ENCODE measurements around the gene SIGLEC8.
A peak's percentile ranks its signal among the peaks of the same experiment; 100 is the strongest.
"Not testable (repeated sequence)": the region's sequence is repeated elsewhere in the genome, so short reads cannot be mapped to it uniquely, and the experiment has no call there.

Gene SIGLEC8

DNA sequence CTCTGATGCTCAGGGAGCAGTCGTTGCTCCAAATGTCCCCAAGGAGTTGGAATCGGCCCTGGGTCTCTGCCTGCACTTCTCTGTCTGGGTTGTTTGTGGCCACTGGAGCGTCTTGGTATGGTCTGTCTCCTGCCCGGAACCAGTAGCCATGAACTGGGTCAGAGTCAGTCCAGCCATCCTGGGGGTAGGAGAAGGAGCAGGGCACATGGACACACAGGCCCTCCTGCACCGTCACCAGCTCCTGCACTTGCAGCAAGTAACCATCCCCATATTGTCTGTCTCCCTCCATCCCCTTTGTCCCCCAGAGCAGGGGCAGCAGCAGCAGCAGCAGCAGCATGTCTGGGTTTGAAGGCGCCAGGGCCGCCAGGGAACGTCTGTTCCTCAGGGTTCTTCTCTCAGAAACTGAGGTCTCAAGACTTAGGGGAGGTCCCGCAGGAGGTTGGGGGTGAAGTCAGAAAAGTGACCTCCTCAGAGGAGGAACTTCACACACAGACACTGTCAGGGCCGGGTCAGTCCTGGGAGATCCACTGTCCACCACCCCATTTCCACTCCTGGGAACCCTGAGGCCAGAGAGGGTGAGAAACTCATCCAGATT is at the start of gene SIGLEC8:
Gene SIGLEC8 (minus strand): TSS at position 404 of the 595 bp plus-strand sequence. CDS start 67 bp downstream, at position 337.
- no peak for DNase-seq (ENCODE audit: low spot score)

- DNase-seq (ENCODE audit: low spot score) = no peak
Observed at GRCh38 chr19:51507640-51508058, 49.4 kb upstream of the SIGLEC8 start.

DNA sequence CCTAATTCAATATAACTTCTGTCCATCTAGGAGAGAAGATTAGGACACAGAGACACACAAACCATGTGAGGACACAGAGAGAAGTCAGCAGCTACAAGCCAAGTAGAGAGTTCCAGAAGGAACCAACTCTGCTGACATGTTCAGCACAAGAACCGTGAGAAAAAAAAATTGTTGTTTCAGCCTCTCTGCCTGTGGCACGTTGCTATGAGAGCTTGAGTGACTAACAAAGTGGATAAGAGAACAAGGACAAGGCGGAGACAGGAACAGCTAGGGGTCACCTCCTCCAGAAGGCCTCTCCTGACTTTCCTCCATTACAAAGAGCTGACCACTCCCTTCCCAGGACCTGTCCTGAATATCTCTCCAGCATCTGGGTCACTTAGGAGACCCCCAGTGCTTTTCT is 48.9 kb upstream of the SIGLEC8 start:
- DNase-seq (ENCODE audit: low spot score) = no peak

GRCh38 chr19:51505904-51506303 is 47.6 kb upstream of the SIGLEC8 start:
- no peak for DNase-seq (ENCODE audit: low spot score)

DNA sequence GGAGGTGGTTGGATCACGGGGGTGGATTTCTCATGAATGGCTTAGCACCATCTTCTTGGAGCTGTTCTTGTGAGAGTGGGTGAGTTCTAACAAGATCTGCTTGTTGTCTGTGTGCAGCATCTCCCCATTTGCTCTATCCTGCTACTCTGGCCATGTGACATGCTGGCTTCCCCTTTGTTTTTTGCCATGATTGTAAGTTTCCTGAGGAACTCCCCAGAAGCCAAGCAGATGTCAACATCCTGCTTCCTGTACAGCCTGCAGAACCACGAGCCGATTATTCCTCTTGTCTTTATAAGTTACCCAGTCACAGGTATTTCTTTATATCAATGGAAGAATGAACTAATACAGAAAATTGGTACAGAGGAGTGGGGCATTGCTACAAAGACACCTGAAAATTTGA is 45.6 kb upstream of the SIGLEC8 start:
- DNase-seq (ENCODE audit: low spot score) = no peak

- DNase-seq (ENCODE audit: low spot score) = no peak
Observed at GRCh38 chr19:51503286-51503817, 45.1 kb upstream of the SIGLEC8 start.

- DNase-seq (ENCODE audit: low spot score) = no peak
Observed at GRCh38 chr19:51501594-51502263, 43.5 kb upstream of the SIGLEC8 start, which contains the start of gene SIGLEC12. Gene SIGLEC12 (minus strand): TSS chr19:51501800. CDS start chr19:51501733, 67 bp downstream.

- DNase-seq (ENCODE audit: low spot score) = not testable (repeated sequence)
Observed at GRCh38 chr19:51500931-51501330, 42.7 kb upstream of the SIGLEC8 start.

- no peak for DNase-seq (ENCODE audit: low spot score)
Observed at GRCh38 chr19:51497666-51498065, 39.4 kb upstream of the SIGLEC8 start.

DNA sequence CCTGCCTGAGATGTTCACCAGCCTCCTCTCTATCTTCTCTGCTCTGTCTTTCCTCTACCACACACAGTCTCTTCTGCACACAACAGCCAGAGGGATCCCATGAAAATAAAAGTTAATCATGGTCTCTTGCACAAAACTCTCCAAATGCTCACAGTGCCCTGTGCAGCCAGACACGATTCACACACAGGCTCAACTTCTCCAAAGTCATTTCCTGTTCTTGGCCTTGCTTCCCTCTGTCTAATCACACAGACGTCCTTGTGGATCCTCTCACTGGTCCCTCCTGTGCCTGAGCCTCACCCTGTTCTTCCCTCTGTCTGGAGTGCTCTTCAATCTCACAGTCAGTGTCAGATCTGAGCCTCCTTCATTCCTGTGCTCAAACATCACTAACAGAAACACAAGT is 35.5 kb upstream of the SIGLEC8 start:
- DNase-seq (ENCODE audit: low spot score) = no peak

DNA sequence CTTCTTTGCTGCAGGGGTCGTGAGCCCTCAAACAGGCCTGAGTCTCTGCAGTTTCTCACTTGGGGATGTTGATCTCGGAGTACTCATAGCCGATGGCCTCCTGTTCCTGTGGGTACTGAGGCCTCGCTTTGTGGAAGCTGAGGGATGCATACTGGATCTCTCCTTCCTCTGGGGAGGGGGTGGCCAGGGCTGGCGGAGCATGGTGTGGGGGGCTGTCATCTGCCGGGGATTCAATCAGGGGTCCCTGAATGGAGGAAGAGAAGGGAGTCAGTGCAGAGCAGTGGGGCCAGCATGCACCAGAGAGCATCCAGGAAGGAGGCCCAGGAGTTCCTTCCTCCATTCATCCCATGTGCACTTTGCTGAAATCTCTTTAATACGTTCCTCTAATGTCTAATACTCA is 33.3 kb upstream of the SIGLEC8 start:
- DNase-seq (ENCODE audit: low spot score) = no peak

DNA sequence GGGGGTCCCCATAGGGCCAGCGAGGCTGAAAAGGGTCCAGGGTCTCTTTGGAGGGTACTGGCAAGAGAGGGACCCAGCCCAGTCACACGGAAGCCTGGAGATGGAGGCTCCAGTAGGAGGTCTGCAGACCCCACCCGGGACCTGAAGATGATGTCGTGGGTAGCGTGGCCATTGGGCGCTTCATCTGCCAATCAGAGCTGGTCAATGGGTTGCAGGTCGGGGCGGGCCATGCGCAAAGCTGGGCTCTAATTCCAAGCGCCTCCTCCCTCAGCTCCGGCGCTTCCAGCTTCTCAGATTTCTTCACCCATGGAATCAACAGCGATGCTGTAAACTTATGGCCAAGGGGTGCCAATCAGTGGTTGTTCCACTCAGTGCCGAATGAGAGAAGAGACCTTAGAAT is 32.4 kb upstream of the SIGLEC8 start:
- DNase-seq (ENCODE audit: low spot score) = no peak

- DNase-seq (ENCODE audit: low spot score) = no peak
Observed at GRCh38 chr19:51489113-51489512, 30.9 kb upstream of the SIGLEC8 start.

DNA sequence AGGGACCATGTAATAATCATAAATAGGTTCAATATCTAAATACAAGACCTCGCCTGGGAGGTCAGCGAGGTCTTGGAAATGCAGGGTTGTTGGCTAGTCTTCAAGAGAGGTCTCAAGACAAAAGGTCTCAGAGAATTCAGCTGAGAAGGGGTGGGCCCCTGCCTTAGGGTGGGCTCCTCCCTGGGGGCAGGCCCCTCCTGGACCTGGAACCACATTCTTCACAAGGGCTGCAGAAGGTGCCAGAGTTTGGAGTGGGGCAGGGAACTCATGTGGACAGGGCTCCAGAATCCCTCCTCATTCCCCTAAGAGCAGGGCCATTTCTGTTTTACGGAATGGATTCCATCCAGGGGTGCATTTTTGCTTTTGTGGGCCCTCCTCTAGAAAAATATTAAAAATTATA is 30.2 kb upstream of the SIGLEC8 start:
- DNase-seq (ENCODE audit: low spot score) = no peak

DNA sequence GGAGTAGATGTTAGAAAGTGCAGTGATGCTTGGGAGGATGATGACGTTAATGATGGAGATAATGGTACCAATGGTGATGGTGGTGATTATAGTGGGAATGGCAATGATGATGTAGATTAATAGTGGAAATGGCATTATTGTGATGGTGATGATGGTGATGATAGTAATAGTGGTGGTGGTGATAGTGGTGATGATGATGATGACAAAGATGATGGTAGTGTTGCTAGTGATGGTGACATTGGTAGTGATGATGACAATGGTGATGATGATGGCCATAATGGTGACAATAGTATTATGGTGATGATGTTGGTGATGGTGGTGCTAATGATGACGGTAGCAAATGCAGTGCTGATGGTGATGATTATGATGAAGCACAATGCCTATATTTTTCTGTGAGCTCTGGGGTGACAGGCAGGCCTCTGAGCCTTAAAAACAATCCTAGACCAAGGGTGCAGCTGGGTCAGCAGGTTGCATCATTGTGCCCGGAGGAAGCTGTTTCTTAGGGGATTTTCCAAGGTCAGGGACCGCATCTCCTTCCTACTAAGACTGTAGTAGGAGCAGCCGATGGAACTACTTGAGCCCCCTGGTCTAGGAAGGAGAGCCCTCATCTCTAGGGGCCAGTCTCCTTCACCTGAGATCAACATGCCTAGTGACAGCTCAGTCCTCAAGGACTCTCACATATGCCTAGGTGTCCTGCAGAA is 27.9 kb upstream of the SIGLEC8 start:
- DNase-seq (ENCODE audit: low spot score) = no peak

GRCh38 chr19:51480590-51480989 is 22.3 kb upstream of the SIGLEC8 start:
- peak; percentile 32 for DNase-seq (ENCODE audit: low spot score)

GRCh38 chr19:51479531-51480331 is 21.5 kb upstream of the SIGLEC8 start:
- no peak for DNase-seq (ENCODE audit: low spot score)

DNA sequence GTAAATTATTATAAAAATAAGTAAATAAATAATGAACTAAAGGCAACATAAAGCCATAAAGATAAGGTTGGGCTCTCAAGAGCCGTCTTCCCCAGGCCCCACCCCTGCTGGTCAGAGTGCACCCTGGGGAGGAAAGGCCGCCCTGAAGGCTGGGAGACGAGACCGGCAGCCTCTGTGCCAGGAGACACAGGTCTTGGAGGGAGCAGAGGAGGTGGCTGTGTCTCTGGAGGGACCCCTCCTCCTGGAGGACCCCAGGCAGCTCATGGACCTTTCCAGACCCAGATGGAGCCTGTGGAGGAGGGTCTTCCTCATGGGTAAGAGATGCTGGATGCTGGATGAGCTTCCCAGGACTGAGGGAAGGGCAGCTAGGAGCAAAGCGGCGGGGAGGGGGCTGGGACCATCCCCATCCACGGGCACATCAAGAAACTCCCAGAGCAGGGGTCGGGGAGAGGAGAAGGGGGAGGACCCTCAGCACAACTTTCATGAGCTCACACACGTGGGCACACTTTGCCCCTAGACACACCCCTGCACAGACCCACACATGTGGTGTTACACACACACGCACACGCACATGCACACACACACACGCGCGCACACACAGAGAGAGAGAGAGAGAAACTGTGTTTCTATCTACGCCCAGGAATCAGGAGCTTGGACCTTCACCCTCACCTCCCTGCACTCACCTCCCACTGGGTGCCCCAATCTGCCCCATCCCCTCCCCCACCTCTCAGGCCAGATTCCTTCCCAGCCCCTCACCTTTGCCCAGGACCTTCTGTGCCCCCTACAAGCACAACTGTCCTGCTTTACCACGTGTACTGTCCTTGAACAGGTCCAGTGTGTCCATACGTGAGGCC is 20.4 kb upstream of the SIGLEC8 start, which contains the start of gene CEACAM18:
Gene CEACAM18 (plus strand): TSS at position 159 of the 854 bp plus-strand sequence.
- DNase-seq (ENCODE audit: low spot score) = no peak

- no peak for DNase-seq (ENCODE audit: low spot score)
Observed at GRCh38 chr19:51477344-51477743, 19.1 kb upstream of the SIGLEC8 start.

DNA sequence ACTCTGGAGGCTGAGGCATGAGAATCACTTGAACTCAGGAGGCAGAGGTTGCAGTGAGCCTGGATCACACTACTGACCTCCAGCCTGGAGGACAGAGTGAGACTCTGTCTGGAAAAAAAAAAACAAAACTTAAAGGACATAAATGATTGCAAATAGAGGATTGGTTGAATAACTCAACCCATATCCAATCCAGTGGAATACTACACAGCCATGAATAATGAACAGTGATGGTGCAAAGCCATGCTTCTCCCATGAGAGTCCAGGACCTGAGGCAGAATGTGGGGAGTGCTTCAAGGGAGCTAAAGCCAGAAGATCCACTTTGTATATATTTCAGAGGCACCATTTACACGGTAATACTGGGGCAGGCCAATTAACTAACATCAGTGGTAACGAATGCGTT is 17.9 kb upstream of the SIGLEC8 start:
- DNase-seq (ENCODE audit: low spot score) = no peak
